ENCODE data around the gene DSCAML1. TPM values are rescaled to one million over a fixed set of nuclear protein-coding genes. Genes with fewer than 3 reads are reported as not detected.

Gene DSCAML1
- total and polyA plus RNA-seq, 9 of the 15 experiments (the other 6 are each of a cell fraction or from before 2014, with no cell fraction given): not detected

GRCh38 chr11:117562136-117562535 lies 234.9 kb downstream of the DSCAML1 start:
- DNase-seq (ENCODE audit: extremely low read depth in 1 of 4, low spot score in 3 of 4) (no peak), ATAC-seq (no peak), FAIRE-seq (no peak)
- ChIA-PET CTCF (ENCODE audit: low intra/inter-chr PET ratio) (no interaction called here), POLR2A (no interaction called here)
- Histone ChIP-seq H3K4me3 (no peak overlapping the region), H3K4me2 (ENCODE audit: insufficient read depth, low read length) (no peak overlapping the region), H3K27me3 (ENCODE audit: control insufficient read depth in 2 of 2, insufficient read depth in 2 of 2, low read length in 2 of 2) (peaks cover 4 to 33% of the 10 kb centered on the region in 2 experiments; a peak in 3 of 5 replicates), H2AFZ (ENCODE audit: low read depth, low read length) (no peak overlapping the region), H3K4me1 (replicated peaks in 1 of 2; ENCODE audit: control insufficient read depth in 2 of 2, insufficient read depth in 2 of 2, low read length in 2 of 2) (no peaks in the 10 kb centered on the region), H3K36me3 (ENCODE audit: control insufficient read depth, insufficient read depth, low read length) (no peaks in the 10 kb centered on the region), H3K79me2 (ENCODE audit: control insufficient read depth, insufficient read depth, low read length) (no peaks in the 10 kb centered on the region), H3K9me3 (replicated peaks; ENCODE audit: control insufficient read depth, insufficient read depth, low read depth, low read length) (no peaks in the 10 kb centered on the region), H3K9ac (ENCODE audit: insufficient read depth in 1 of 2, low read depth in 2 of 2, low read length in 2 of 2) (no peak overlapping the region), H4K20me1 (replicated peaks; ENCODE audit: control insufficient read depth, insufficient read depth, low read length) (peaks cover 10% of the 10 kb centered on the region; the same call in 1 of the 2 replicates), H3K27ac (ENCODE audit: extremely low read depth, low read depth, low read length) (no peak overlapping the region), H3K9me1 (ENCODE audit: control insufficient read depth, insufficient read depth, low read length) (no peaks in the 10 kb centered on the region)
- BruUV-seq (replicated peaks): no TSS peak
- intact Hi-C loops (cut with micrococcal nuclease) (no loop called here), in situ Hi-C loops (cut with MboI) (no loop called here)
- 0% methylated on average over 6 of the region's 6 CpGs for WGBS (ENCODE audit: insufficient coverage, low coverage, missing lambda C conversion rate)
- TF ChIP-seq MED1 (CRISPR knock-in tag; IDR thresholded peaks at IDR 0.05; ENCODE audit: borderline replicate concordance): no peak
- TF ChIP-seq MCM7 (IDR thresholded peaks at IDR 0.05): no peak
- TF ChIP-seq THRAP3 (IDR thresholded peaks at IDR 0.05; ENCODE audit: borderline replicate concordance): no peak
- no peak for TF ChIP-seq NR2C2 (CRISPR knock-in tag; IDR thresholded peaks at IDR 0.05)
- no peak for TF ChIP-seq NR2C2 (tag; IDR thresholded peaks at IDR 0.05)
- no peak for TF ChIP-seq ARID4B (CRISPR knock-in tag; IDR thresholded peaks at IDR 0.05)
- TF ChIP-seq HIVEP1 (CRISPR knock-in tag; IDR thresholded peaks at IDR 0.05): no peak
- TF ChIP-seq ZBTB2 (IDR thresholded peaks at IDR 0.05): no peak
- TF ChIP-seq RB1 (IDR thresholded peaks at IDR 0.05; ENCODE audit: low read depth): no peak
- TF ChIP-seq CBX5 (IDR thresholded peaks at IDR 0.05; ENCODE audit: borderline replicate concordance, low read depth): no peak

All from K562 (cell line).